Caco-2 (cell line): ENCODE data around the gene CRAMP1. TPM values are rescaled to one million over a fixed set of nuclear protein-coding genes. Genes with fewer than 3 reads are reported as not detected.

Source experiments
- BruUV-seq: library from RNA; stranded (reverse); fragments of 400-500 nt; replicated peaks from 2 replicates; lab custom pipeline; 2021; lab: Mats Ljungman, UMichigan
- CTCF ChIA-PET: fragments of 300-600 bp; sonication (Branson Sonifier 250); formaldehyde crosslinking; loops from one replicate; lab custom pipeline; 2022; ENCODE audit warnings: antibody characterized with exemption; lab: Charles Lee
- POLR2A ChIA-PET: fragments of 300-600 bp; sonication (Branson Sonifier 250); formaldehyde crosslinking; loops from one replicate; lab custom pipeline; 2022; ENCODE audit warnings: antibody characterized with exemption; lab: Charles Lee
- DNase-seq, 2 experiments: peaks; one replicate each; pipeline versions ENCODE4 v3.0.0 to v3.0.0-alpha.2; 2020 to 2022
- H3K27me3 ChIP-seq: replicated peaks from 2 replicates; pipeline ENCODE4 v1.6.0; 2011; ENCODE audit warnings: low read length; ENCODE audit not compliant: control insufficient read depth, insufficient read depth
- H3K36me3 ChIP-seq: 2 replicates; pipeline ENCODE4 v1.5.1; 2011; ENCODE audit warnings: low read length; ENCODE audit not compliant: control insufficient read depth, insufficient read depth
- H3K4me1 ChIP-seq: fragments of 250-450 bp; sonication (Bioruptor Pico); 2 replicates; pipeline ENCODE4 v1.5.1; 2020; ENCODE audit warnings: mild to moderate bottlenecking
- H3K4me3 ChIP-seq: 2 replicates; pipeline ENCODE4 v1.5.1; 2011; ENCODE audit warnings: low read depth, mild to moderate bottlenecking, control low read depth, low read length
- H3K9me3 ChIP-seq: fragments of 250-450 bp; sonication (Bioruptor Pico); 2 replicates; pipeline ENCODE4 v1.5.1; 2020; ENCODE audit warnings: mild to moderate bottlenecking, moderate library complexity
- H3K27ac Mint-ChIP-seq: one replicate; pipeline ENCODE4 v1.8.0; 2022; ENCODE audit warnings: mixed read lengths; ENCODE audit not compliant: unreplicated experiment
- H3K27me3 Mint-ChIP-seq: one replicate; pipeline ENCODE4 v1.8.0; 2022; ENCODE audit warnings: mixed read lengths; ENCODE audit not compliant: insufficient read depth, unreplicated experiment
- H3K36me3 Mint-ChIP-seq: one replicate; pipeline ENCODE4 v1.8.0; 2022; ENCODE audit warnings: mild to moderate bottlenecking, mixed read lengths; ENCODE audit not compliant: insufficient read depth, unreplicated experiment
- H3K4me1 Mint-ChIP-seq: one replicate; pipeline ENCODE4 v1.8.0; 2022; ENCODE audit warnings: low read depth, mixed read lengths; ENCODE audit not compliant: unreplicated experiment
- H3K4me3 Mint-ChIP-seq: one replicate; pipeline ENCODE4 v1.8.0; 2022; ENCODE audit warnings: mild to moderate bottlenecking, moderate library complexity, mixed read lengths; ENCODE audit not compliant: unreplicated experiment
- H3K9me3 Mint-ChIP-seq: one replicate; pipeline ENCODE4 v1.8.0; 2022; ENCODE audit warnings: mixed read lengths; ENCODE audit not compliant: unreplicated experiment
- intact Hi-C: fragments of 100-400 bp; cut with micrococcal nuclease; formaldehyde crosslinking; loops from one replicate; pipeline ENCODE4 v1.10.0; 2022; ENCODE audit not compliant: unreplicated experiment
- total RNA-seq: library from RNA; stranded (reverse); gene quantifications from 2 replicates; pipeline ENCODE4 v1.2.3, GENCODE V29; 2022
- TF ChIP-seq, protein P1 (sequence below), 2 experiments: fragments of 200-600 bp in 1 of 2; IDR thresholded peaks; 1 replicate in 1 of 2; 2 replicates in 1 of 2; pipeline versions ENCODE4 v1.5.1 to v1.8.0; 2011 to 2022; ENCODE audit warnings: antibody characterized with exemption in 1 of 2, control low read depth in 1 of 2, inconsistent platforms in 1 of 2, low read depth in 1 of 2, low read length in 1 of 2, mild to moderate bottlenecking in 1 of 2, moderate library complexity in 1 of 2; ENCODE audit not compliant: insufficient read depth in 1 of 2, severe bottlenecking in 1 of 2, unreplicated experiment in 1 of 2

CRAMP1 gene
- total RNA-seq, 1 experiment from 2014 or later, result 24.7 TPM

DNA sequence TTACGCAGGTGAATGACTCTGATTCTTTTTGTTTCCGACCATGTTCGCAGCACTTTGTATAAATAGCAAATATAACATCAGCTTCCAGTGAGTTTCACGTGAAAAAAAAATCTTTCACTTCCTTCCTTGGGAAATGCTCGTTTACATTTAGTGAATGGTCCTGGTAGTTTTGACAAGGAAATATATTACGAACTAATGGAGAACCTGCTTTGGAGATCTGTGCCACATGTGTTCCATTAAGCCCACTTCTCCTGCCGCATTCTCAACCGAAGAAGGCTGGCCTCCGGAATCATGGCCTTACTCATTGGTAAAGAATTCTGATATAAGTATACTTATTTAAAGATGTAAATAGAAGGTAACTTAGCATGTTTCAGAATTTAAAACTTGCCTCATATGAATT is 3.6 kb downstream of the CRAMP1 start:
- H3K27ac Mint-ChIP-seq, result no peak overlapping the region
- H3K4me3 Mint-ChIP-seq, result peak overlapping the region; percentile 70
- intact Hi-C loops, result loop anchor here (10.0 kb wide), 1 partner anchor 59 kb away; the partner anchor contains the start of gene JPT2
- peaks cover 1% of the 10 kb centered on the region for H3K36me3 ChIP-seq
- BruUV-seq, result no TSS peak
- H3K36me3 Mint-ChIP-seq, result peaks cover 15% of the 10 kb centered on the region
- POLR2A ChIA-PET, result no interaction called here
- peaks cover 7% of the 10 kb centered on the region for H3K4me1 Mint-ChIP-seq
- H3K27me3 ChIP-seq, result no peaks in the 10 kb centered on the region
- peaks cover 9% of the 10 kb centered on the region for H3K4me1 ChIP-seq
- CTCF ChIA-PET, result no interaction called here
- DNase-seq, result no peak
- H3K9me3 ChIP-seq, result no peaks in the 10 kb centered on the region
- TF ChIP-seq, protein P1, sequence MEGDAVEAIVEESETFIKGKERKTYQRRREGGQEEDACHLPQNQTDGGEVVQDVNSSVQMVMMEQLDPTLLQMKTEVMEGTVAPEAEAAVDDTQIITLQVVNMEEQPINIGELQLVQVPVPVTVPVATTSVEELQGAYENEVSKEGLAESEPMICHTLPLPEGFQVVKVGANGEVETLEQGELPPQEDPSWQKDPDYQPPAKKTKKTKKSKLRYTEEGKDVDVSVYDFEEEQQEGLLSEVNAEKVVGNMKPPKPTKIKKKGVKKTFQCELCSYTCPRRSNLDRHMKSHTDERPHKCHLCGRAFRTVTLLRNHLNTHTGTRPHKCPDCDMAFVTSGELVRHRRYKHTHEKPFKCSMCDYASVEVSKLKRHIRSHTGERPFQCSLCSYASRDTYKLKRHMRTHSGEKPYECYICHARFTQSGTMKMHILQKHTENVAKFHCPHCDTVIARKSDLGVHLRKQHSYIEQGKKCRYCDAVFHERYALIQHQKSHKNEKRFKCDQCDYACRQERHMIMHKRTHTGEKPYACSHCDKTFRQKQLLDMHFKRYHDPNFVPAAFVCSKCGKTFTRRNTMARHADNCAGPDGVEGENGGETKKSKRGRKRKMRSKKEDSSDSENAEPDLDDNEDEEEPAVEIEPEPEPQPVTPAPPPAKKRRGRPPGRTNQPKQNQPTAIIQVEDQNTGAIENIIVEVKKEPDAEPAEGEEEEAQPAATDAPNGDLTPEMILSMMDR (IDR thresholded peaks at IDR 0.05; ENCODE audit: insufficient read depth in 1 of 2, low read depth in 1 of 2, low read length in 1 of 2, severe bottlenecking in 1 of 2, unreplicated experiment in 1 of 2), result no peak
- H3K9me3 Mint-ChIP-seq, result no peaks in the 10 kb centered on the region
- peak overlapping the region; percentile 52; the same call in 1 of the 2 replicates for H3K4me3 ChIP-seq
- no peaks in the 10 kb centered on the region for H3K27me3 Mint-ChIP-seq

DNA sequence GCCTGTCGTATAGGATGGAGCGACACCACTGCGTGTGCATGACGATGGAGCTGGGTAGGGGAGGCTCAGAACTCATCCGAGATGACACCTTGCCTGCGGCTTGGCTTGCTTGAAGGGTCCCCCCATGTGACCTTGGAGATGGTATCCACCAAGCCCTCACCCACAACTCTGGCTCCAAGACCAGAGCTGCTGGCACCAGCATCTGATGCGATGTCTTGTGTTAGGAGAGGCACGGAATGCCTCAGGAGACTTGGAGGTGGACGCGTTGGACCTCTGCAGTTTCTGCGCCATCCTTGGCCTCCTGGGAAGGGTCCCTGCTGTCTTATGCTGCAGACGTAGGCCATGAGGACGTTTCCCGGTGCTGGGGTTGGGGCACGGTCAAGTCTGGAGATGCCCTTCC is 7.8 kb downstream of the CRAMP1 start:
- no peaks in the 10 kb centered on the region for H3K9me3 ChIP-seq
- peaks cover 9% of the 10 kb centered on the region for H3K4me1 ChIP-seq
- no TSS peak for BruUV-seq
- H3K27me3 ChIP-seq, result no peaks in the 10 kb centered on the region
- ChIA-PET POLR2A (no interaction called here), CTCF (no interaction called here)
- TF ChIP-seq, protein P1 (IDR thresholded peaks at IDR 0.05; ENCODE audit: insufficient read depth in 1 of 2, low read depth in 1 of 2, low read length in 1 of 2, severe bottlenecking in 1 of 2, unreplicated experiment in 1 of 2), result no peak
- peaks cover 6% of the 10 kb centered on the region for H3K4me1 Mint-ChIP-seq
- no peaks in the 10 kb centered on the region for H3K9me3 Mint-ChIP-seq
- H3K27ac Mint-ChIP-seq, result no peak overlapping the region
- peaks cover 1% of the 10 kb centered on the region for H3K36me3 ChIP-seq
- no peak for DNase-seq
- intact Hi-C loops, result loop anchor here (10.0 kb wide), 1 partner anchor 55 kb away; the partner anchor contains the start of gene JPT2
- no peak overlapping the region for H3K4me3 Mint-ChIP-seq
- no peaks in the 10 kb centered on the region for H3K27me3 Mint-ChIP-seq
- H3K36me3 Mint-ChIP-seq, result no peaks in the 10 kb centered on the region
- H3K4me3 ChIP-seq, result no peak overlapping the region

DNA sequence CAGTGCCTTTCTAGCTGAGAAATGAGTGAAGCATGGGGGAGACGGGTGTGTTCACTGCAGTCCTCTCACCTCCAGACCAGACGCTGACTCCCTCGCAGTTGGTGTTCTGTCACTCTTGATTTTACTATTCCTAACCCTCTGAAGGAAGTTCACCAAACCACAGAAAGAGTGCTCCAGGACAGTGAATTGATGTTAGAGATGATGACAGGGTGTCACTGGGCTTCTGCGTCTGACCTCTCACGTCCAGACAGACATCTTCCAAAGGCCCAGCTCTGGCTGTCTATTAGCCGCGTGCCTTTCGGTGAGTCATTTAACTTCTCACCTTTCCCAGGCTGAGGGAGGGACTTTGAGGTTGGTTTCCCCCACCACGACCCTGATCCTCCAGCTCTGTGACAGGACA is 8.2 kb downstream of the CRAMP1 start:
- Mint-ChIP-seq H3K4me1 (peaks cover 2% of the 10 kb centered on the region), H3K36me3 (peaks cover 3% of the 10 kb centered on the region), H3K27ac (no peak overlapping the region), H3K4me3 (no peak overlapping the region), H3K9me3 (no peaks in the 10 kb centered on the region), H3K27me3 (no peaks in the 10 kb centered on the region)
- H3K27me3 ChIP-seq, result no peaks in the 10 kb centered on the region
- POLR2A ChIA-PET, result no interaction called here
- H3K36me3 ChIP-seq, result peaks cover 1% of the 10 kb centered on the region
- CTCF ChIA-PET, result no interaction called here
- BruUV-seq, result no TSS peak
- no peaks in the 10 kb centered on the region for H3K9me3 ChIP-seq
- no peak for DNase-seq
- no peak overlapping the region for H3K4me3 ChIP-seq
- peaks cover 5% of the 10 kb centered on the region for H3K4me1 ChIP-seq
- intact Hi-C loops, result no loop called here
- TF ChIP-seq, protein P1 (IDR thresholded peaks at IDR 0.05; ENCODE audit: insufficient read depth in 1 of 2, low read depth in 1 of 2, low read length in 1 of 2, severe bottlenecking in 1 of 2, unreplicated experiment in 1 of 2), result no peak
